Body of pancreas (tissue), 4 donors: Measurements from ENCODE around the gene KCNJ10.

ENCODE experiments used
- POLR2A ChIP-seq, 3 donors: fragments of 450-650 bp; IDR thresholded peaks; one replicate each; pipeline ENCODE4 v1.6.1; 2016; ENCODE audit warnings: antibody characterized with exemption in 3 of 3, mild to moderate bottlenecking in 2 of 3
- TF ChIP-seq, protein P1 (sequence below), 7 experiments: fragments of 450-650 bp in 4 of 7; fragments of 200-600 bp in 3 of 7; sonication (generic) in 3 of 7; IDR thresholded peaks; one replicate each; pipeline ENCODE4 v1.5.1; 2016 to 2019; ENCODE audit warnings: antibody characterized with exemption in 7 of 7

DNA sequence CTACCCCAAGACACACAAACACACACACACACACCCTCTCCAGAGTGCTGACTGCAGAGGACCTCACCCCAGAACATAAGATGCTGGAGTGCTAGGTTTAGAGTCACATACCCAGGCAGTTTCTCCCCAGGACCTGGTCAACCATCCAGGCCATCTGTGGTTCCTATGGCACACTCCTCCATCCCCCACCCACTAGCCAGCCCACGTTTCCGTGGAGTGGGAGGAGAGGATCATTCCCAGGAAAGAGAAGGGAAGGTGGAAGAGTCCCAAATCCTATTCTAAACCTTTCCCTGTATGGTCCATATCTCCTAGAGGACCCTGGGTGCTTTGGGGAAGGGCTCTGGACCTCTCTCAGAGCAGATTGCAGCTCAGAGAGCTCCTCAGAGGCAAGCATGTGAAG lies 12.5 kb upstream of the KCNJ10 start:
- TF ChIP-seq POLR2A (IDR thresholded peaks at IDR 0.05), result no peak
- TF ChIP-seq, protein P1, sequence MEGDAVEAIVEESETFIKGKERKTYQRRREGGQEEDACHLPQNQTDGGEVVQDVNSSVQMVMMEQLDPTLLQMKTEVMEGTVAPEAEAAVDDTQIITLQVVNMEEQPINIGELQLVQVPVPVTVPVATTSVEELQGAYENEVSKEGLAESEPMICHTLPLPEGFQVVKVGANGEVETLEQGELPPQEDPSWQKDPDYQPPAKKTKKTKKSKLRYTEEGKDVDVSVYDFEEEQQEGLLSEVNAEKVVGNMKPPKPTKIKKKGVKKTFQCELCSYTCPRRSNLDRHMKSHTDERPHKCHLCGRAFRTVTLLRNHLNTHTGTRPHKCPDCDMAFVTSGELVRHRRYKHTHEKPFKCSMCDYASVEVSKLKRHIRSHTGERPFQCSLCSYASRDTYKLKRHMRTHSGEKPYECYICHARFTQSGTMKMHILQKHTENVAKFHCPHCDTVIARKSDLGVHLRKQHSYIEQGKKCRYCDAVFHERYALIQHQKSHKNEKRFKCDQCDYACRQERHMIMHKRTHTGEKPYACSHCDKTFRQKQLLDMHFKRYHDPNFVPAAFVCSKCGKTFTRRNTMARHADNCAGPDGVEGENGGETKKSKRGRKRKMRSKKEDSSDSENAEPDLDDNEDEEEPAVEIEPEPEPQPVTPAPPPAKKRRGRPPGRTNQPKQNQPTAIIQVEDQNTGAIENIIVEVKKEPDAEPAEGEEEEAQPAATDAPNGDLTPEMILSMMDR (IDR thresholded peaks at IDR 0.05), result no peak
